GM12864 (cell line): Measurements from ENCODE around the gene MYOZ1.

Source experiments
- DNase-seq: peaks from one replicate; pipeline ENCODE4 v3.0.0-alpha.2; 2011; ENCODE audit warnings: low read depth
- H3K4me3 ChIP-seq: 2 replicates; pipeline ENCODE4 v1.5.1; 2011; ENCODE audit warnings: mild to moderate bottlenecking, low read depth, low read length, control low read depth
- CTCF ChIP-seq: IDR thresholded peaks from 2 replicates; pipeline ENCODE4 v1.5.1; 2011; ENCODE audit warnings: low read depth, mild to moderate bottlenecking, moderate library complexity, low read length, control low read depth, inconsistent platforms; ENCODE audit errors: missing control alignments

Gene MYOZ1

GRCh38 chr10:73601486-73601921, 39.8 kb downstream of the MYOZ1 start:
- TF ChIP-seq CTCF: no peak
- no peak overlapping the region for H3K4me3 ChIP-seq
- DNase-seq: no peak

DNA sequence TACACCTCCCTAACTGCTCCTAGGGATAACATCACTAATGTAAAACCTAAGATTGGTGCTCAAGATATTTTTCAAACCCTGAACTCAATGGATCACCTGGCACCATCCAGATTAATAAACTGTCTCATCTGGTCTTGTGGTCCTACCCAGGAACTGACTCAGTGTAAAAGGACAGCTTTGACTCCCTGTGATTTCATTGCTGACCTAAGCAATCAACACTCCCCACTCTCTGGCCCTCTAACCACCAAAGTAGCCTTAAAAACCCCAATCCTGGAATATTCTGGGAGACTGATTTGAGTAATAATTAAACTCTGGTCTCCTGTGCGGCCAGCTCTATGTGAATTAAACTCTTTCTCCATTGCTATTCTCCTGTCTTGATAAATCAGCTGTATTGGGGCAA, 43.9 kb downstream of the MYOZ1 start:
- no peak overlapping the region for H3K4me3 ChIP-seq
- no peak for TF ChIP-seq CTCF
- no peak for DNase-seq

DNA sequence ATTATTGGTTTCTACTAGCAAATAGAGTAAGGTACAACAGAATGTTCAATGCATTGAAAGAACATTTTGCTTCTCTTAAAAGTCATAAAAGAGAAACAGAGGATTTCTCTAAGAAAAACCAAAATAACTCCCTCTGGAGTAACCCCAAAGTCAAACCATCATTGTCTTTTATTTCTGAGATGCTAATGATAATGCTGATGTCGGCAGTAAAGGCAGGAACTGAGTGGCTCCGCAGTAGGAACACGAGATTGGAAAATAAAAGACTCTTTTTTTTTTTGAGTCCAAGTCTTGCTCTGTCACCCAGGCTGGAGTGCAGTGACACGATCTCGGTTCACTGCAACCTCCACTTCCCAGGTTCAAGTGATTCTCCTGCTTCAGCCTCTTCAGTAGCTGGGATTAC, 47.5 kb downstream of the MYOZ1 start:
- no peak overlapping the region for H3K4me3 ChIP-seq
- DNase-seq: no peak
- TF ChIP-seq CTCF: no peak

GRCh38 chr10:73593110-73593509, 48.2 kb downstream of the MYOZ1 start:
- no peak for DNase-seq
- no peak overlapping the region for H3K4me3 ChIP-seq
- TF ChIP-seq CTCF: no peak

GRCh38 chr10:73591935-73592699, 49.2 kb downstream of the MYOZ1 start:
- no peak for DNase-seq
- no peak for TF ChIP-seq CTCF
- H3K4me3 ChIP-seq: no peak overlapping the region

- H3K4me3 ChIP-seq: no peak within 1 kb of the TSS
- TF ChIP-seq CTCF: no peak
- no peak for DNase-seq
These were observed 50.1 kb downstream of the MYOZ1 start, which contains the start of gene USP54 for GRCh38 chr10:73590881-73591799. USP54 (minus strand) TSS chr10:73591342; CDS start chr10:73575658, 15,684 bp downstream.
